Measurements from ENCODE around the gene SLC30A10. TPM values are rescaled to one million over a fixed set of nuclear protein-coding genes. Genes with fewer than 3 reads are reported as not detected.
A peak's percentile ranks its signal among the peaks of the same experiment; 100 is the strongest.
"Not testable (repeated sequence)": the region's sequence is repeated elsewhere in the genome, so short reads cannot be mapped to it uniquely, and the experiment has no call there.

The SLC30A10 gene
- total RNA-seq, 4 donors from 2014 or later, result 0.69 TPM; not detected in 3

DNA sequence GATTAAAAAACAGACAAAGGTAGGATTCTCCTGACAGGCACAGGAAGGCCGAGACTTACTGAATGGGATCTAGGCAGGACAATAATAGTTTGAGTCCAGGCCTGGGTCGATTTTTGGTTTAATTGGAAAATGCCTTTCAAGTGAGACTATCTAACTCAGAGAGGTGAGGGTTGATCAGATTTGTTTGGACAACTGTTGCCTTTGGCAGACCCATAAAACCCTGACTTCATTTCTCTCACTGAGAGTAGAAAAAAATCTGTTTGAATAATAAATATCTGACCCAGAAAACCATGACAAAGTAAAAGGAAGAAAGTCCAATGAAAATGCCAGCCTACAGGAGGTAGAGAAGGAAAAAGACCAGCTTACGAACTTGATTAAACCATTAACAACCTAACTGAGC, 12.3 kb upstream of the SLC30A10 start:
- Histone ChIP-seq H3K27me3 (no peaks in the 10 kb centered on the region), H3K9me3 (no peaks in the 10 kb centered on the region), H3K4me1 (no peaks in the 10 kb centered on the region), H3K27ac (no peak overlapping the region), H3K36me3 (no peaks in the 10 kb centered on the region), H3K4me3 (no peak overlapping the region)
- no peak for TF ChIP-seq POLR2A (IDR thresholded peaks at IDR 0.05)
- TF ChIP-seq, protein P1, sequence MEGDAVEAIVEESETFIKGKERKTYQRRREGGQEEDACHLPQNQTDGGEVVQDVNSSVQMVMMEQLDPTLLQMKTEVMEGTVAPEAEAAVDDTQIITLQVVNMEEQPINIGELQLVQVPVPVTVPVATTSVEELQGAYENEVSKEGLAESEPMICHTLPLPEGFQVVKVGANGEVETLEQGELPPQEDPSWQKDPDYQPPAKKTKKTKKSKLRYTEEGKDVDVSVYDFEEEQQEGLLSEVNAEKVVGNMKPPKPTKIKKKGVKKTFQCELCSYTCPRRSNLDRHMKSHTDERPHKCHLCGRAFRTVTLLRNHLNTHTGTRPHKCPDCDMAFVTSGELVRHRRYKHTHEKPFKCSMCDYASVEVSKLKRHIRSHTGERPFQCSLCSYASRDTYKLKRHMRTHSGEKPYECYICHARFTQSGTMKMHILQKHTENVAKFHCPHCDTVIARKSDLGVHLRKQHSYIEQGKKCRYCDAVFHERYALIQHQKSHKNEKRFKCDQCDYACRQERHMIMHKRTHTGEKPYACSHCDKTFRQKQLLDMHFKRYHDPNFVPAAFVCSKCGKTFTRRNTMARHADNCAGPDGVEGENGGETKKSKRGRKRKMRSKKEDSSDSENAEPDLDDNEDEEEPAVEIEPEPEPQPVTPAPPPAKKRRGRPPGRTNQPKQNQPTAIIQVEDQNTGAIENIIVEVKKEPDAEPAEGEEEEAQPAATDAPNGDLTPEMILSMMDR (IDR thresholded peaks at IDR 0.05), result no peak
- intact Hi-C loops (cut with DNase I; ENCODE audit: low total_unique reads), result no loop called here
- no peak for DNase-seq

DNA sequence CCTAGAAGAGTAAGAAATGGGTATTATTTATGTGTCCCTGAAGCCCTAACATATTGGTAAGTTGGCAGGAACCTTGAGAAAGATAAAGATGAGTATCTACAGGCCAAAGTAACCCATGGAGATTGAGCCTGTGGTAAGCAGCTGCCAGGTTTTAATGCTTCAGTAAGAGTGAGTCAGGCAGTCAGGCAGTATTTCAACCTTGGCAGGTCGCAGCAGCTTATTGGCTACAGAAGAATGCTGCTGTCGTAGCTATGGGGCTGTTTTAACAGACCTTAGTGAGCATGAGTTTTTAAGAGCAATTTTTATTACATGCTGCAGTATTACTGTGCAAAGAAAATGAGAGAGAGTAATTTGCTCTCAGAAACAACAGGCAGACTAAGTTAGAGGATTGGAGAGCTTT, 10.3 kb upstream of the SLC30A10 start:
- no peaks in the 10 kb centered on the region for H3K27me3 ChIP-seq
- no peaks in the 10 kb centered on the region for H3K9me3 ChIP-seq
- TF ChIP-seq, protein P1 (IDR thresholded peaks at IDR 0.05), result no peak
- no peak for TF ChIP-seq POLR2A (IDR thresholded peaks at IDR 0.05)
- no peaks in the 10 kb centered on the region for H3K36me3 ChIP-seq
- H3K4me1 ChIP-seq, result no peaks in the 10 kb centered on the region
- no peak overlapping the region for H3K27ac ChIP-seq
- no peak overlapping the region for H3K4me3 ChIP-seq
- DNase-seq, result peak in 1 of 2 donors; percentile 20
- intact Hi-C loops (cut with DNase I; ENCODE audit: low total_unique reads), result no loop called here

DNA sequence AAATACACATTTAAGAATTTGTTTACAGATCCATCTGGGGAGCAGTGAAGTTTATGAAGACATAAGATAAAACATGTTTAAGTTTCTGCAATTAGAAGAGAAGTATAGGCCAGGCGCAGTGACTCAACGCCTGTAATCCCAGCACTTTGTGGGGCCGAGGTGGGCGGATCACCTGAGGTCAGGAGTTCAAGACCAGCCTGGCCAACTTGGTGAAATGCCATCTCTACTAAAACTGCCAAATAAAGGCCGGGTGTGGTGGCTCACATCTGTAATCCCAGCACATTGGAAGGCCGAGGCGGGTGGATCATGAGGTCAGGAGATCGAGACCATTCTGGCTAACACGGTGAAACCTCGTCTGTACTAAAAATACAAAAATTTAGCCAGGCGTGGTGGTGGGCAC, 5.4 kb upstream of the SLC30A10 start:
- H3K4me1 ChIP-seq; H3K36me3 ChIP-seq; intact Hi-C loops (cut with DNase I; ENCODE audit: low total_unique reads); DNase-seq; H3K27ac ChIP-seq; H3K9me3 ChIP-seq; H3K27me3 ChIP-seq; H3K4me3 ChIP-seq: not testable (repeated sequence)

DNA sequence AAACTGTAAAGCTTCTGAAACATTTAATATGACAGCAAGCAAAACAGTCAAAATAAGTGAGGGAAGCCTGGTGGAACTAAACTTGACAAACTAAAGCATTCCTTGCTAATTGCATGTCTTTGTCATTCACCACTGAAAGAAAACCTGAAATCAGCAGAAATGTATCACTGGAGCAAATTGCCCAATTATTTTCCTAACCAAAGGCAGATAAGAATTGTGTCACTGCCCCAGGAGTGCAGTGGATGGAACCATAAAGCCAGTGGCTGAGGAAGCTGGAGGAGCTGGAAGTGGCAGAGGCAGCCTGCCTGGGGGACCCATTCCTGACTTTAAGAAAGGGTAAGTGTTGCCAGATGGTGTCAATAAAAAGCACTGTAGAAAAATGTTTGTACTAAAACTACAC, 2.7 kb upstream of the SLC30A10 start:
- no peak for TF ChIP-seq POLR2A (IDR thresholded peaks at IDR 0.05)
- TF ChIP-seq, protein P1 (IDR thresholded peaks at IDR 0.05), result no peak
- Histone ChIP-seq H3K4me1 (no peaks in the 10 kb centered on the region), H3K27ac (no peak overlapping the region), H3K4me3 (no peak overlapping the region), H3K27me3 (no peaks in the 10 kb centered on the region), H3K9me3 (no peaks in the 10 kb centered on the region), H3K36me3 (no peaks in the 10 kb centered on the region)
- no peak for DNase-seq
- intact Hi-C loops (cut with DNase I; ENCODE audit: low total_unique reads), result no loop called here

DNA sequence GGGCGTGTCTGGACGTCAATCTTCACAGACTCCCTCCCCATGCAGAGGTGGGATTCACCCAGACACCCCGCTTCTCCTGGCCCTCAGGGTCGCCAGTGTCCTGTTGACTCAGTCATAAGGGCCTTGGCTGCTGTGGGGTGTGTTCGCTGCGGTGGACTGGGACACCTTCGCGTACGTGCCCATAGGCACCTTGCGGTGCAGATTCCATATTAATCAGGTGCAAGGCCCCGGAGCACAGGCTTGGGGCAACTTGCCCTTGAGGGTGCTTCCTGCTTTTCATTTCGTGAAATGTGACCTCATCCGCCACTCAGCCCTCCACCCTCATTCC, 398 bp upstream of the SLC30A10 start:
- H3K27me3 ChIP-seq, result no peaks in the 10 kb centered on the region
- TF ChIP-seq, protein P1 (IDR thresholded peaks at IDR 0.05), result no peak
- TF ChIP-seq POLR2A (IDR thresholded peaks at IDR 0.05), result no peak
- no peaks in the 10 kb centered on the region for H3K36me3 ChIP-seq
- H3K4me1 ChIP-seq, result no peaks in the 10 kb centered on the region
- no peak for DNase-seq
- H3K9me3 ChIP-seq, result no peaks in the 10 kb centered on the region
- no peak overlapping the region for H3K27ac ChIP-seq
- no peak overlapping the region for H3K4me3 ChIP-seq
- intact Hi-C loops (cut with DNase I; ENCODE audit: low total_unique reads), result no loop called here

DNA sequence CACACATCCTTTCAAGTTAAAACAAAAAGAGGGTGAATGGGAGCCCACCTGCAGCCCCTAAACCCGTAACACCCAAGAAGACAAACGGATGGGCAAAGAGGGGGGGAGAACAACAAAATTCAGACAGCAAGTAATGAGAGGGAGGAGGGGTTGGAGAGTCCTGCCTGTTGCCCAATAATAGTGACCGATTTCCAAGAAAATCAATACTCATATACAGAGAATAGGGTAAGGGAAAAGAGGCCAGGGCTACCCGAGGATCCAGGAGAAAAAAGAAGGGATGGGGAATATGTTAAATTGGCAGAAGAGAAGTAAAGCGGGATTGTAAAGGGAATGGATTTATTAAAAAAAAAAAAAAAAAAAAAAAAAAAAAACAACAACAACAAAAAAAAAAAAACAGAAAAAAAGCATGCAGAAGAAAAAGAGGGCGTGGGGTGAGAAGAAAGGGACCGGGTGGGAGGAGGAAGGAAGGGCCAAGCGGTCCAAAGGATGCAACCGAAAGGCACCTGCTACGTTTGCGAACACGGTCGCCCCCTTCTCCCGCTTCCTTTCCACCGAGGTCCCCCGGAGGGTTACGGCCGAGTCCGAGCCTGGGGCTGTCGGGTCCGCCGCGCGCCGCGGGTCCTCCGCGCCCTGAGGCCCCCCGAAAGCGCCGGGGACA, 930 bp downstream of the SLC30A10 start:
- intact Hi-C loops (cut with DNase I; ENCODE audit: low total_unique reads), result no loop called here
- Histone ChIP-seq H3K36me3 (no peaks in the 10 kb centered on the region), H3K27me3 (no peaks in the 10 kb centered on the region), H3K4me1 (no peaks in the 10 kb centered on the region), H3K27ac (no peak overlapping the region), H3K9me3 (no peaks in the 10 kb centered on the region), H3K4me3 (peak overlapping the region in 1 of 2 donors; percentile 33)
- TF ChIP-seq POLR2A (IDR thresholded peaks at IDR 0.05), result no peak
- TF ChIP-seq, protein P1 (IDR thresholded peaks at IDR 0.05), result no peak
- DNase-seq, result no peak
